A549 (cell line): ENCODE data around the gene PLA2G2D.

Experiments
- CTCF ChIP-seq: fragments of >200 bp; sonication (Bioruptor Twin); formaldehyde crosslinking; IDR thresholded peaks from 3 replicates; pipeline ENCODE4 v1.5.1; 2016
- FOSL2 ChIP-seq, 2 experiments: fragments of 450-650 bp in 1 of 2; fragments of >200 bp in 1 of 2; sonication (Bioruptor Twin) in 1 of 2; formaldehyde crosslinking; IDR thresholded peaks; 2 replicates each; pipeline versions ENCODE4 v1.5.0 to v1.6.1; 2016 to 2020; ENCODE audit warnings: mild to moderate bottlenecking in 1 of 2, moderate library complexity in 1 of 2
- HOXA7 ChIP-seq: fragments of 250-450 bp; sonication (Bioruptor Pico); IDR thresholded peaks from 2 replicates; pipeline ENCODE4 v1.5.0; 2020; ENCODE audit warnings: mild to moderate bottlenecking, moderate library complexity
- KDM5A ChIP-seq: fragments of 200-600 bp; sonication (generic); IDR thresholded peaks from 2 replicates; pipeline ENCODE4 v1.6.1; 2016; ENCODE audit warnings: antibody characterized with exemption, mild to moderate bottlenecking
- MAX ChIP-seq: IDR thresholded peaks from 2 replicates; pipeline ENCODE4 v1.6.1; 2012
- MYC ChIP-seq: IDR thresholded peaks from 2 replicates; pipeline ENCODE4 v1.6.1; 2012; ENCODE audit warnings: mild to moderate bottlenecking, inconsistent platforms, low read length, improper control_type of control experiment, borderline replicate concordance
- POLR2A ChIP-seq: IDR thresholded peaks from 2 replicates; pipeline ENCODE4 v1.6.1; 2012; ENCODE audit warnings: mild to moderate bottlenecking, low read length
- RAD21 ChIP-seq, 2 experiments: fragments of >200 bp in 1 of 2; sonication (Bioruptor Twin) in 1 of 2; formaldehyde crosslinking in 1 of 2; IDR thresholded peaks in 1 of 2; conservative IDR thresholded peaks in 1 of 2; 2 replicates in 1 of 2; 3 replicates in 1 of 2; pipeline ENCODE4 v1.6.1; 2012 to 2018; ENCODE audit warnings: inconsistent platforms in 1 of 2
- RARB ChIP-seq: fragments of 250-450 bp; sonication (Bioruptor Pico); IDR thresholded peaks from 2 replicates; pipeline ENCODE4 v1.8.0; 2021; ENCODE audit warnings: mild to moderate bottlenecking, moderate library complexity
- REST ChIP-seq: fragments of 200-600 bp; sonication (generic); IDR thresholded peaks from 2 replicates; pipeline ENCODE4 v1.6.1; 2016; ENCODE audit warnings: antibody characterized with exemption, mild to moderate bottlenecking, moderate library complexity
- RNF2 ChIP-seq: fragments of 200-600 bp; sonication (generic); IDR thresholded peaks from 2 replicates; pipeline ENCODE4 v1.6.1; 2016; ENCODE audit warnings: low read depth, mild to moderate bottlenecking, antibody characterized with exemption, moderate library complexity, borderline replicate concordance
- SREBF2 ChIP-seq: fragments of 450-650 bp; IDR thresholded peaks from 2 replicates; pipeline ENCODE4 v1.6.1; 2014; ENCODE audit warnings: mild to moderate bottlenecking, moderate library complexity
- TP53 ChIP-seq: fragments of 250-450 bp; sonication (Bioruptor Pico); IDR thresholded peaks from 2 replicates; pipeline ENCODE4 v1.5.0; 2021; ENCODE audit warnings: mild to moderate bottlenecking, moderate library complexity

- TF ChIP-seq HOXA7 (CRISPR knock-in tag) (no peak), REST (no peak), TP53 (no peak), CTCF (no peak), KDM5A (no peak), RARB (CRISPR knock-in tag) (no peak), MAX (no peak), RAD21 (conservative IDR thresholded peaks at IDR 0.05 in 1 of 2, IDR thresholded peaks at IDR 0.05 in 1 of 2) (no peak), RNF2 (no peak), SREBF2 (no peak), FOSL2 (IDR thresholded peaks at IDR 0.05) (no peak), FOSL2 (CRISPR knock-in tag; IDR thresholded peaks at IDR 0.05) (no peak), POLR2A (no peak), MYC (no peak)
These were observed 36.0 kb downstream of the PLA2G2D start for GRCh38 chr1:20083178-20083944.
